Stimulated activated CD4-positive, alpha-beta T cell treated with anti-CD3 and anti-CD28 coated beads, Interleukin-1b, Interleukin-23, amount 100 ng/mL, for 48 hours (primary cell): Measurements from ENCODE around the gene PRG3.

Experiments used
- DNase-seq: peaks from one replicate; pipeline ENCODE4 v3.0.0-alpha.2; 2020

The PRG3 gene

GRCh38 chr11:57380975-57381374, at the start of gene PRG3:
TSS of gene PRG3 (minus strand) at chr11:57381150. CDS start at chr11:57380708, 442 bp downstream.
- no peak for DNase-seq

GRCh38 chr11:57429946-57430345, 49.0 kb upstream of the PRG3 start:
- DNase-seq = no peak

GRCh38 chr11:57428643-57429042, 47.7 kb upstream of the PRG3 start:
- no peak for DNase-seq

GRCh38 chr11:57427727-57428082, 46.8 kb upstream of the PRG3 start:
- no peak for DNase-seq

- peak; percentile 84 for DNase-seq
These were observed 46.2 kb upstream of the PRG3 start, which contains the start of gene SLC43A3 for GRCh38 chr11:57426929-57427726. TSS of gene SLC43A3 (minus strand) at chr11:57427121. CDS start at chr11:57426172, 949 bp downstream.

- DNase-seq = peak; percentile 25
These were observed 45.5 kb upstream of the PRG3 start for GRCh38 chr11:57426439-57426928.

GRCh38 chr11:57425565-57426438, 44.9 kb upstream of the PRG3 start:
- DNase-seq = no peak

- peak; percentile 95 for DNase-seq
These were observed 44.0 kb upstream of the PRG3 start for GRCh38 chr11:57424792-57425564.

GRCh38 chr11:57424137-57424791, 43.3 kb upstream of the PRG3 start:
- no peak for DNase-seq

GRCh38 chr11:57422669-57423068, 41.7 kb upstream of the PRG3 start:
- no peak for DNase-seq

GRCh38 chr11:57421805-57422204, 40.9 kb upstream of the PRG3 start:
- DNase-seq = no peak

- no peak for DNase-seq
These were observed 40.1 kb upstream of the PRG3 start for GRCh38 chr11:57421066-57421465.

- DNase-seq = no peak
These were observed 38.2 kb upstream of the PRG3 start for GRCh38 chr11:57419146-57419545.

GRCh38 chr11:57418131-57418530, 37.2 kb upstream of the PRG3 start:
- no peak for DNase-seq

GRCh38 chr11:57417056-57417455, 36.1 kb upstream of the PRG3 start:
- DNase-seq = no peak

- DNase-seq = no peak
These were observed 35.5 kb upstream of the PRG3 start for GRCh38 chr11:57416436-57416835.

- no peak for DNase-seq
These were observed 33.8 kb upstream of the PRG3 start for GRCh38 chr11:57414612-57415212.

GRCh38 chr11:57413681-57414080, 32.7 kb upstream of the PRG3 start:
- DNase-seq = no peak

- DNase-seq = no peak
These were observed 29.3 kb upstream of the PRG3 start for GRCh38 chr11:57410287-57410686.

GRCh38 chr11:57409321-57410100, 28.6 kb upstream of the PRG3 start:
- no peak for DNase-seq

- DNase-seq = no peak
These were observed 27.8 kb upstream of the PRG3 start for GRCh38 chr11:57408771-57409170.
